Tongue (tissue), 2 donors: ENCODE measurements around the gene FYN. TPM values are rescaled to one million over a fixed set of nuclear protein-coding genes. Genes with fewer than 3 reads are reported as not detected.

Experiments used
- DNase-seq: peaks from one replicate; pipeline ENCODE4 v3.0.0-alpha.2; 2015
- total RNA-seq: library from RNA; depleted of rRNA; stranded (reverse); fragments of >200 nt; gene quantifications from one replicate; pipeline ENCODE4 v1.2.3, GENCODE V29; 2014

Gene FYN
- total RNA-seq, 1 donor from 2014 or later: 139 TPM

GRCh38 chr6:111747829-111748228 lies 125.4 kb downstream of the FYN start:
- DNase-seq: peak; percentile 59

DNA sequence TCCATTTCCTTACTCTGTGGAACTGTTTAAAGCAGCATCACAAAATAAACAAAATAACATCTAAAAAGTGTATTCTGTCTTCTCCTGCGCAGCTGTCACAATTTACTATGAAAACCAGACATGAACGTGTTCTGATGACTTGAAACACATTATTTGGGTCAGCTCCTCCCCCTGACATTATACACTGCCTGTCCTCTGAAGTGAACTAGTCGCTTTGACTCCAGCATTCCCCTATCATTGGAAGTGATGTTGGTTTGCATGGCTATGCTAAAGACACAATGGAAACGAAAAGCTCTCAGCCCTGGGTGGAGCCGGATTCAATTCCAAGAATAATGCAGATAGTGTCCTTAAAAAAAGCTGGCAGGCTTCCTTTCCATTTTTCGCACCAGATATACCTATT lies 125.9 kb downstream of the FYN start:
- DNase-seq: no peak

- no peak for DNase-seq
Observed at GRCh38 chr6:111746983-111747382, 126.3 kb downstream of the FYN start.

DNA sequence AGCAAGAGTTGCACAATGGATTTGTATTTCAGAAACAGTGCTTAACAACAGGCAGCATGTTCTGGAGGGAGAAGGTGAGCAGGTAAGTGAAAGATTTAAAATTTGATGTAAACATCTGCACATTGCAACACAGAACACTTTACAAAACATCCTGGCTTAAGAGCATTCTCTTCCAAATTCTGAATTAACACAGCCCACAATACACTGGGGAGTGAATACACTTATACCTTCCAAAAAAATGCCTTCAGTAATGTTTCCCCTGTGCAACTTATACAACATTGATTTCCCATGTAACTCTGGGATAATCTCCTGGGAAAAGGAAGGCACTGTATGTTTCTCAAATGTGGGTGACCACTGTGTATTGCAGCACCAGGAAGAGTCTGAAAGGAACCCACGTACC lies 127.6 kb downstream of the FYN start:
- DNase-seq: no peak

DNA sequence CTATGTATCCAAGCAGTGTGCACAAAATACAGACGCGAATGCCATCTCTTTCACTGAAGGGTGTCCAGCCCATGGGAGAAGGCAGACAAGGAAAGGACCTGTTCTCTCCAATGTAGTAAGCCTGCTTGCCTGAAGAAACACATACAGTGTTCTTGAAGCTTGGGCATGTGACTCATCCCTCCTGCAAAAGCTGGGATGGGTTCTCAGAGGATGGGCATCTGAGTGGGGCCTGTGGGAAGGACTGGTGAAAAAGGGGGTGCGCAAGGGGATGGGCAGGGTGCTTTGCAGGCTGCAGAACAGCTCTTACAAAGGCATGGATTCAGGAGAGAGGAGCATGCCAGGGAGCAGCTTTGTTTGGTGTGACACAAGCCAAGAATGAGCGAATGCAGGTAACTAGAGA lies 128.1 kb downstream of the FYN start:
- no peak for DNase-seq

GRCh38 chr6:111743862-111744692 lies 129.2 kb downstream of the FYN start:
- peak; percentile 95 for DNase-seq

DNA sequence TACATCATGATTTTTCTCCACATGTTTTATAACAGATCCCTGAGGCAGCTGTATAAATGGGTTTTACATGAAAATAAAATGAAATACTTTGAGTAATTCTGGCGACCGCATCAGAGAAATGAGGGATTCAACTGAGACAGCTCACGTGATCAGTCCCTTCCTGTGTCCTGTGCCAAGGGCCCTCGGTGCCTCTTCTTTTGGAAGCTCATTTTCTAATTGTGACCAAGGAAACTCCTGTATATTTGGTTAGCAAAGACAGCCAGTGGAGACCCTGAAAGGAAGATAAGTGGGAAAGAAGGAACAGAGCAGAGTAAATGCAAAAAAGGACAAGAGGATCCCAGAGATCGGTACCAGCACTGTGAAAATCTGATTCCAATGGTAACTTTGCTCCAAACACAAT lies 129.9 kb downstream of the FYN start:
- DNase-seq: no peak

DNA sequence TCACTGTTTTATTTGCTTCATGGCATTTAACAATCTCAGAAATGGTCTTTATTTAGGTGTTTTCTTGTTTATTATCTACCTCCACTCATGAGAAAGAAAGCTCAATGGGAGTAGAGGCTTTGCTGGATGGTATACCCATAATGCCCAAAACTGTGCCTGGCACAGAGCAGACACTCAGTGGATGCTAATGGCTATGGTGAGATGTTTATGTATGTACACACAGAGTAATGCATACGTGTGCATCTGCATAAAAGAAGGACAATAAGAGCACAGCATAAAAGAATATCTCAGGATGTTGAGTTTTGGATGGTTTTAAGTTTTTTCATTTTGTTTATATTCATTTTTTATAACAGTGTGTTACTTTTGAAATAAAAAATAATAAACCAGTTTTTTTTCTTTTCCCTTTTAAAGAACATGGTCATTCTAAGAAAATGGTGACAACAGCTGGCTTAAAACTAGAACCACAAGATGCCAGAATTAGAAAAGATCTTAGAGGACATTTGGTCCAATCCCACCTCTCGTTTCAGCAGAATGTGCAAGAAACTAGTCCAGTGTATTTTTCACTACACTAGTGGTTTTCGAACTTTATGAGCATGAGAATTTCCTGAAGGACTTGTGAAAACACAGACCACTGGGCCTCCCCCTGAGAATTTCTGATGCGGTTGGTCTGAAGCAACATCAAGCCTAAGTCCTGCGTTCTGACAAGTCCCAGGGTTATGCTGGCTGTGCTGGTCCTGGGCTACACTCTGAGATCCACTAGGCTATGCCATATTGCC lies 131.9 kb downstream of the FYN start:
- DNase-seq: no peak

DNA sequence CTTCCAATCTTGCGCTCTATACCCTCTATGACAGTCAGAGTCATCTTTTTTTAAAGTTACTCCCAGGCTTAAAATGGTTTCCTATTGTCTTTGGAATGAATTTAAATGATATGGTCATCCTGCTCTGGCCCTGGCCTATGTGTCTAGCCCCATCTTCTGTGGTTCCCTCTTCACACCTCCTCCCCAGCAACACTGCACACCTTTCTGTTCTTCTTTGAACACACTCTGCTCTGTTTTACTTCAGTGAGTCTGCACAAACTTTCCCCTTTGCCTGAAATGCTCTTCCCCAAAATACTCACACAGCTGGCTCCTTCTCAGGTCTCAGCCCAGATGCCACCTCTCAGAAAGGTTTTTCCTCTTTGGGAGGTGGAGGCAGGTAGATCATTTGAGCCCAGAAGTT lies 132.7 kb downstream of the FYN start:
- DNase-seq: no peak

DNA sequence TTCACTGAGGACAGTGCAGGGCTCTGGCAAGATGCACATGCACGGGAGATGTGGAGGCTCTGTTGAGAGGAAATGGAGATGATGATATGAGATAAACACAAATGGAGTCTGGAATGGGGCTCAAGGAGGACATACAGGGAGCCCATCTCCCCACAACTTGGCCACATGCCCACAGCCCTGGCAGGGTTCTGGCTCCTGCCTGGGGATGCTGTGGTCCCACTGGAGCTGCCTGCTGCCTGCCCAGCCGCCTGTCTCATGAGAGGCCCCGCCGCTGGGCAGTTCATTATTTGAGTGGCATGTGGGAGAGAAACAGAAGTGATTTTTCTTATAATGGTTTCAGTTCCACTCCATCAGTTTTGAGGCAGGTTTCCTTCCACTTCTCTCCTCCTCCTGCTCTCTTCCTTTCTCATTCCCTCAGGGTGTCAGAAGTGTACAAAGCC lies 134.0 kb downstream of the FYN start:
- DNase-seq: no peak

DNA sequence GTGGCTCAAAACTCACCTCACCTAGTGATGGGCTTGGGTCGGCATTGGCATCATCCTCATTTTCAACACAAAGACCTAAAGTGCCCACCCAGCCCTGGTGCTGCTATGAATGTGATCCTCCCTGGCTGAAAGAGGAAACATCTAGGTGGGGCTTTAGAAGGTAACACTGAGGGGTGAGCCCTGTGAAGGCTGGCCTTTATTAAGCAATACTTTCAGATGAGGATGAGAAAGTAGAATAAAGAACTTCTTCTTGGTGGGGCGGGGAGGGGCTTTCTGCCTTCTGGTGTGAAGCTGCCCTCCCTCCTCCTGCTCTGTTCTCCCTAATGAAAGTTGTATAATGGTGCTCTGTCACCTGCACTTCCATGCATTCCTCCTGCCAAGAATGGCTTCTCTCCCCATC lies 134.6 kb downstream of the FYN start:
- DNase-seq: no peak

- DNase-seq: no peak
Observed at GRCh38 chr6:111738156-111738555, 135.1 kb downstream of the FYN start.

DNA sequence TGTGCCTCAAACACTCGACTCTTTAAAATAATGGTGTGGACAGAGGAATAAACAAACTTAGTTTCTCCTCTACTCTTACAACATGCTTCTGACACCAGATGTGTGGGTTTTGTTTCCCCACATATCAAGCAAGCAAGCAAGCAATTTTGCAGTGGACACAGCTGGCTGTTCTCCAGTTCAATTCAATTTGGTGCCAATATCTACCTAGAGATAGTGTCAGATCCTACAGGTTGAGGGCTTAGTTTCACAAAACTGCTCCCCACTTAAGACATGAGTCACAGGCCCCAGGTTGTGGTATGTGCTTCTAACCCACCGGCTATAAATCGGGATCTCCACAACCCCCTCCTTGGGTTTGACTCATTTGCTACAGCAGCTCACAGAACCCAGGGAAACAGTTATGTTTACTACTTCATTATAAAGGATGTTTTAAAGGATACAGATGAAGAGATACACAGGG lies 136.2 kb downstream of the FYN start:
- DNase-seq: no peak

DNA sequence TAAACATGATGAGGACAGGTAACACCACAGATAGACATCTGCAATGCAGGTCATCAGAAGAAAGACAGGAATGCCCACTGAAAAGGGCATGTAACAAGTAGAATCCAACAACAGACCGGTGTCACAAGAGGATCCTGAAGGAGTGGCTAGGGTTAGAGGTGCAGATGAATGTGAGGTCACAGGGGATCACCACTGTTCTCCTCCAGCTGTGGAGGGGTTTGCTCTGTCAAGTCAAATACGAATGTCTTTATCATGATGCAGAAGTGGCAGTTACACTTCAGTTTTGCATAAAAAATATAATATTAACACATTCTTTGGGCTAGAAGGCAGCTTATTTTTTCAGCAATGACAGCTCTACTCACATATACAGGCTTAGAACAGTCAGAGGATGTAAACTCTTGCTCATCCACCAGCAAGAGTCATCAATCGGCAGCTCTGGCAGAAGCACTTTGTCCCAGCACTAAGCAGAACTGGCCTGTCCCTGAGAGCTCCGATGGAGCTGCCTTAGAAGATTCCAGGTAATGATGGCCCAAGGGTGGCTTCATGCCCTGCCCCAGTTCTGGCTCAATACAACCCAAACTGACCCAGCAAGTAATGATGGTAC lies 137.1 kb downstream of the FYN start:
- no peak for DNase-seq

- DNase-seq: peak; percentile 48
Observed at GRCh38 chr6:111734068-111735061, 138.9 kb downstream of the FYN start.

DNA sequence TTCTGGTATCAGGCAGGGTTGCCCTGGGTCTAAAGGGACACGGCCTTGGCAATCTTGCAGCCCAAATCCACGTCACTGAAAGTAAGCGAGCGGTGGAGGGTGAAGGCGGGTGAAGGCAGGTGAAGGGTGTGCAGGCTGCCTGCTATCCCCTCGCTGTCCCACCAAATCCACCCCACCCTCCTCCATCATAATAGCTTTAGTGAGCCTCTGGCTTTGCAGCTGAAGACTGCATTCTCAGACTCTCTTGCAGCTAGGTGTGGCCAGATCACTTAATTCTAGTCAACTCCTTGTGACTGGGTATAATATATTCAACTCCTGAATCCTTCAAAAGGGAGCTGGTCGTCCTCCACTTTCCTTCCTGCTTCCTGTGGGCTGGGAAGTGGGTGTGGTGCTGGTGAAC lies 140.9 kb downstream of the FYN start:
- DNase-seq: no peak

DNA sequence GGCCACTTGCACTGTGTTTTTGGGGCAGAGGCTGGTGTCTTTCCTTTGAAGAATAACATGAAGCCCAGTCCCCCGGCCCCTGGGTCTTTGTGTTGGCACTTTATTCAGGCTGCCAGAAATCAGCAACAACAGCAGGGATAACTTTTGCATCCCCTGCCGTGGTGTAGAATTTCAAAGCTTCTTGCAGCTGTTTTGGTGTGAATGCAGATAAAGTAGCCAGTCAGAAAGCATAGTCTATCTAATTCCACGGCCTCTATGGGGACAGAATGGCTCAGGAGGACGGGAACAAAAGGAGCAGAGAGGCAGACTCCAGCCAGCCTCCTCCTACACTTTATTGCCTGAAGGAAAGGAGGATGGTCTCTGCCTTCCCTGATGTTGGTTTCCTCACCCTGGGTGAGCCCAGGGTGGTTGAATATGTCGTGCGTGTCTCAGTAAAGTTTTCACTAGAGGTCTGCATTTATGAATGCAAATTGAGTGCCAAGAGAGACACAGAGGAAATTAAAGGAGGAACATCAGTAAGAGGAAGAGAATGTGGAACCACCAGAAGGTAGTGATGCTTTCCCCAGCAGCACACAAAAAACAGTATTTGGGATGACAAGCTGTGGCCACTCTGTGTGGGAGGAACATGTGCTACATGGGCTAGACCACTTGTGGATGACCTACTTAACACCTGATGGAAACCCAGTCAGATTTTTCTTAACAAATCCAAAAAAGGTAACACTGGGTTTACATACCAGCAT lies 141.6 kb downstream of the FYN start:
- DNase-seq: peak; percentile 91

DNA sequence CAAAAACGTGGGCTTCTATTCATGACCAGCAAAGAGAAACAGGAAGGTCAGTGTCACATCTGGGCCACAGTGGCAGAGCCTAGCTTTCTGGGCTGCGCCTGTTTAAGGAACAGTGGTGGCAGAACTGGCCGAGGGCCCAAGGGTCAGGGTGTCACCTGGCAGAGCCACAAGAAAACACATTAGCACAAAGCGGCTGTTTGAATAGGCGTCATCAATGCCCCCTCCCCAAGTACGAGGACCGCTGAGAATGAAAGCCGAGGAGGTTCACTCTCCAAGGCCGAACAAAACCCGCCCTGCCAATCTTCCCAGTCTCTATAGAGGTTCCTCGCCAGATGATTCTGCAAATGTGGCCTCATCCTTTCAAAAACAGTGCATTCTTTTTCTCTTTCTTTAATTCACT lies 142.4 kb downstream of the FYN start:
- DNase-seq: peak; percentile 69

DNA sequence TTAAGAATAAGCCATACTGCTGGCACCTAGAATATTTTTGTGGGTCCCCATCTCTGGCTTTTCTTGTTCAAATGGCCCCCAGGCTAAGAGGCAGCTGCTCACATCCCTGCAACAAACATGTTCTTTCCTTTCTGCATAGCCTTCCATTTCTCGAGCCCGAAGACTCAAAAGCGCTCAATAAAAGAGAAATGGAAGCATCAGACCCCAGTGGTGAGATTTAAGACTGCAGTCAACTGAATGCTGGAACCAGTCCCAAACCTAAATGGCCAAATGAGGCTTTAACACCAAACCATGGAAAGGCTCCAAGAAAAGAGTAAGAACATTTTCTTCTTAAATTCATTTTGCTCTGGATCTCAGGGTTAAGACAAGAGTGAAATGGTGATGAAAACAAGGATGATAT lies 145.4 kb downstream of the FYN start:
- DNase-seq: peak; percentile 76

DNA sequence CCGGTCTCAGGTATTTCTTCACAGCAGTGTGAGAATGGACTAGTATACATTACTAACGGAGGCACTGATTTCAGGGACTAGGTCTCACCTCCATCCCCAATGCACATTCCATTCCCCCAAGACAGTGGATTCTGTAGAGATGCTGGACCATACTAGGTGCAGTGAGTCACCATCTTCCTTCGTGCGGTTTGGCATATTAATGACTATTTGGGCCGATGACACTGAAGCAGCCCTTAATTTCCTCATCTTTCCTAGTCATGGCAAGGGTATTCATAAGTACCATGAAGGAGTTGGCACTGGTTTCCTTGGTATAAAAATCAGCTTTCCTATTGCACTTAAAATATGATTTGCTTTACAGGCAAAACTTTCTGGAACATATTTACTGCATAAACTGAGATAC lies 146.2 kb downstream of the FYN start:
- DNase-seq: no peak
